ENCODE measurements around the gene FAF1.
"Not testable (repeated sequence)": the region's sequence is repeated elsewhere in the genome, so short reads cannot be mapped to it uniquely, and the experiment has no call there.

Gene FAF1

GRCh38 chr1:50959303-50959912 lies 659 bp downstream of the FAF1 start:
- DNase-seq (ENCODE audit: low spot score): peak; percentile 37

GRCh38 chr1:50955116-50955515 lies 5.0 kb downstream of the FAF1 start:
- DNase-seq (ENCODE audit: low spot score): no peak

- not testable (repeated sequence) for DNase-seq (ENCODE audit: low spot score)
Observed at GRCh38 chr1:50952566-50952965, 7.5 kb downstream of the FAF1 start.

- DNase-seq (ENCODE audit: low spot score): no peak
Observed at GRCh38 chr1:50950396-50950795, 9.7 kb downstream of the FAF1 start.

GRCh38 chr1:50949286-50949982 lies 10.6 kb downstream of the FAF1 start:
- no peak for DNase-seq (ENCODE audit: low spot score)

- DNase-seq (ENCODE audit: low spot score): no peak
Observed at GRCh38 chr1:50942334-50942733, 17.7 kb downstream of the FAF1 start.

GRCh38 chr1:50940291-50940690 lies 19.8 kb downstream of the FAF1 start:
- no peak for DNase-seq (ENCODE audit: low spot score)

GRCh38 chr1:50936321-50936720 lies 23.7 kb downstream of the FAF1 start:
- DNase-seq (ENCODE audit: low spot score): no peak

- not testable (repeated sequence) for DNase-seq (ENCODE audit: low spot score)
Observed at GRCh38 chr1:50935276-50935675, 24.8 kb downstream of the FAF1 start.

- no peak for DNase-seq (ENCODE audit: low spot score)
Observed at GRCh38 chr1:50934838-50935237, 25.2 kb downstream of the FAF1 start.

GRCh38 chr1:50933770-50934169 lies 26.3 kb downstream of the FAF1 start:
- DNase-seq (ENCODE audit: low spot score): not testable (repeated sequence)

- DNase-seq (ENCODE audit: low spot score): not testable (repeated sequence)
Observed at GRCh38 chr1:50932043-50932442, 28.0 kb downstream of the FAF1 start.

- DNase-seq (ENCODE audit: low spot score): no peak
Observed at GRCh38 chr1:50930965-50931737, 28.9 kb downstream of the FAF1 start.

- peak; percentile 35 for DNase-seq (ENCODE audit: low spot score)
Observed at GRCh38 chr1:50930193-50930592, 29.9 kb downstream of the FAF1 start.

- DNase-seq (ENCODE audit: low spot score): peak; percentile 53
Observed at GRCh38 chr1:50929376-50929958, 30.6 kb downstream of the FAF1 start.

GRCh38 chr1:50923564-50923963 lies 36.5 kb downstream of the FAF1 start:
- DNase-seq (ENCODE audit: low spot score): no peak

GRCh38 chr1:50921029-50921428 lies 39.0 kb downstream of the FAF1 start:
- DNase-seq (ENCODE audit: low spot score): no peak

- DNase-seq (ENCODE audit: low spot score): no peak
Observed at GRCh38 chr1:50920409-50920808, 39.7 kb downstream of the FAF1 start.

GRCh38 chr1:50917138-50918137 lies 42.6 kb downstream of the FAF1 start:
- DNase-seq (ENCODE audit: low spot score): no peak

GRCh38 chr1:50915621-50916020 lies 44.4 kb downstream of the FAF1 start:
- no peak for DNase-seq (ENCODE audit: low spot score)

GRCh38 chr1:50913954-50914353 lies 46.1 kb downstream of the FAF1 start:
- no peak for DNase-seq (ENCODE audit: low spot score)

Data from cerebellar cortex (tissue), 1 donor.